Measurements from ENCODE around the gene DCAF8L2. TPM values are rescaled to one million over a fixed set of nuclear protein-coding genes. Genes with fewer than 3 reads are reported as not detected.
"Not testable (repeated sequence)": the region's sequence is repeated elsewhere in the genome, so short reads cannot be mapped to it uniquely, and the experiment has no call there.

Gene DCAF8L2
- polyA plus RNA-seq, 2 of the 4 experiments (the other 2 are of a cell fraction), result not detected

DNA sequence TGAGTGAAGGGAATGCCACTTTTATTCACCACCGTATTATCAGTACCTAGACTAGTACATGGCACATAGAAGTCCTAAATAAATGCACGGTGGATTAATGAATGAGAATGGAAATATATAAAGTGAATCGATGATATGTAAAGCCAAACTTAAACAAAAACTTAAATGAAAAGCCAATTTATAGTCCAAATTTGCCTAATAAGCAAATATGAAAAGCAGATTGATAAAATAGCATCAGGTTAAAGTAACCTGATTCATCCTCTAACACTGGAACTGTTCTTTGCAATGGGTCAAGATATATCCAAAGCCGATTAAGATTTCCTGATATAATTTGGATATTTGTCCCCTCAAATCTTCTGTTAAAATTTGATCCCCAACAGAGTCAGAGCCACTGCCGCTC is 150.8 kb downstream of the DCAF8L2 start:
- TF ChIP-seq HOXB13 (CRISPR knock-in tag; IDR thresholded peaks at IDR 0.05; ENCODE audit: low read depth) (no peak), MAFK (IDR thresholded peaks at IDR 0.05; ENCODE audit: partially characterized antibody) (peak; percentile 57), SREBF2 (IDR thresholded peaks at IDR 0.05) (no peak)
- TF ChIP-seq, protein P1, sequence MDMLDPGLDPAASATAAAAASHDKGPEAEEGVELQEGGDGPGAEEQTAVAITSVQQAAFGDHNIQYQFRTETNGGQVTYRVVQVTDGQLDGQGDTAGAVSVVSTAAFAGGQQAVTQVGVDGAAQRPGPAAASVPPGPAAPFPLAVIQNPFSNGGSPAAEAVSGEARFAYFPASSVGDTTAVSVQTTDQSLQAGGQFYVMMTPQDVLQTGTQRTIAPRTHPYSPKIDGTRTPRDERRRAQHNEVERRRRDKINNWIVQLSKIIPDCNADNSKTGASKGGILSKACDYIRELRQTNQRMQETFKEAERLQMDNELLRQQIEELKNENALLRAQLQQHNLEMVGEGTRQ (IDR thresholded peaks at IDR 0.05), result no peak
- FAIRE-seq, result peak; percentile 77
- Histone ChIP-seq H3K4me2 (no peak overlapping the region), H3K27ac (no peak overlapping the region), H3K4me3 (no peak overlapping the region), H3K4me1 (no peaks in the 10 kb centered on the region), H3K9me3 (no peaks in the 10 kb centered on the region)
- no peak for ATAC-seq
- POLR2A ChIA-PET, result no interaction called here
- WGBS (ENCODE audit: missing lambda C conversion rate), result 33% methylated on average over 5 of the region's 5 CpGs
- no peak for DNase-seq (ENCODE audit: low read depth in 1 of 2, low spot score in 1 of 2)
- CTCF ChIA-PET, result no interaction called here

DNA sequence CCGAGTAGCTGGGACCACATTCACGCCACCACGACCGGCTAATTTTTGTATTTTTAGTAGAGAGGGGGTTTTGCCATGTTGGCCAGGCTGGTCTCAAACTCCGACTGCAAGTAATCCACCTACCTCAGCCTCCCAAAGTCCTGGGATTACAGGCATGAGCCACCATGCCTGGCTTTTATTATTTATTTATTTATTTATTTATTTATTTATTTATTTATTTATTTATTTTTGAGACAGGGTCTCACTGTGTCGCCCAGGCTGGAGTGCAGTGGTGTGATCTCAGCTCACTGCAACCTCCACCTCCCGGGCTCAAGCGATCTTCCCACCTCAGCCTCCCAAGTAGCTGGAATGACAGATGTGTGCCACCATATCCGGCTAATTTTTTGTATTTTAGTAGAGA is 153.4 kb downstream of the DCAF8L2 start:
- peak; percentile 43 for TF ChIP-seq ZC3H11A (IDR thresholded peaks at IDR 0.05)
- ATAC-seq; CTCF ChIA-PET; H3K9me3 ChIP-seq; FAIRE-seq; H3K4me1 ChIP-seq; DNase-seq (ENCODE audit: low read depth in 1 of 2, low spot score in 1 of 2); H3K27ac ChIP-seq; H3K4me3 ChIP-seq; H3K4me2 ChIP-seq; POLR2A ChIA-PET: not testable (repeated sequence)
- WGBS (ENCODE audit: missing lambda C conversion rate), result 61% methylated on average over 9 of the region's 9 CpGs

DNA sequence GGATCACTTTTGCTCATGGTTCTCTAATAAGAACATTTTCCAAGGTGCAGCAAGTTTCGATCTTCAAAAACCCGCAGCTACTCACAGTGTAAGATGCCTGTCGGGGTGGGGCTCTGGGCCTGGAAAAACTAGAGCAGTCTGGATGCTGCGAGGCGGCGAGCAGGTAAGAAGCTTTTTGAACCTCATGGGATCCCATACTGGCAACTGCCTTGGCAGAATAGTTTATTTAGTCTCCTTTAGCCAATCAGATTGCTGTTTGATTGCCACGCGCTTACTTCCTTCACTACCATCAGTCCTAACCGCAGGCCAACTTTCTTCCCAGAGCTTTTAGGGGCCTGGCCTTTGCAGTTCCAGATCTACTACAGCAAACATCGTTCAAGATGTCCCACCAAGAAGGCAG is 156.4 kb downstream of the DCAF8L2 start:
- ChIA-PET POLR2A (no interaction called here), CTCF (no interaction called here)
- 66% methylated on average over 10 of the region's 10 CpGs for WGBS (ENCODE audit: missing lambda C conversion rate)
- no peak for ATAC-seq
- no peak overlapping the region for H3K4me2 ChIP-seq
- H3K4me1 ChIP-seq, result no peaks in the 10 kb centered on the region
- no peak overlapping the region for H3K27ac ChIP-seq
- no peak for TF ChIP-seq KDM1A (IDR thresholded peaks at IDR 0.05; ENCODE audit: low read depth)
- no peak for TF ChIP-seq FOSB (CRISPR knock-in tag; IDR thresholded peaks at IDR 0.05)
- no peak for TF ChIP-seq CBX8 (IDR thresholded peaks at IDR 0.05)
- no peak for TF ChIP-seq MAZ (IDR thresholded peaks at IDR 0.05; ENCODE audit: borderline replicate concordance, low read depth, low read length)
- TF ChIP-seq, protein P2, sequence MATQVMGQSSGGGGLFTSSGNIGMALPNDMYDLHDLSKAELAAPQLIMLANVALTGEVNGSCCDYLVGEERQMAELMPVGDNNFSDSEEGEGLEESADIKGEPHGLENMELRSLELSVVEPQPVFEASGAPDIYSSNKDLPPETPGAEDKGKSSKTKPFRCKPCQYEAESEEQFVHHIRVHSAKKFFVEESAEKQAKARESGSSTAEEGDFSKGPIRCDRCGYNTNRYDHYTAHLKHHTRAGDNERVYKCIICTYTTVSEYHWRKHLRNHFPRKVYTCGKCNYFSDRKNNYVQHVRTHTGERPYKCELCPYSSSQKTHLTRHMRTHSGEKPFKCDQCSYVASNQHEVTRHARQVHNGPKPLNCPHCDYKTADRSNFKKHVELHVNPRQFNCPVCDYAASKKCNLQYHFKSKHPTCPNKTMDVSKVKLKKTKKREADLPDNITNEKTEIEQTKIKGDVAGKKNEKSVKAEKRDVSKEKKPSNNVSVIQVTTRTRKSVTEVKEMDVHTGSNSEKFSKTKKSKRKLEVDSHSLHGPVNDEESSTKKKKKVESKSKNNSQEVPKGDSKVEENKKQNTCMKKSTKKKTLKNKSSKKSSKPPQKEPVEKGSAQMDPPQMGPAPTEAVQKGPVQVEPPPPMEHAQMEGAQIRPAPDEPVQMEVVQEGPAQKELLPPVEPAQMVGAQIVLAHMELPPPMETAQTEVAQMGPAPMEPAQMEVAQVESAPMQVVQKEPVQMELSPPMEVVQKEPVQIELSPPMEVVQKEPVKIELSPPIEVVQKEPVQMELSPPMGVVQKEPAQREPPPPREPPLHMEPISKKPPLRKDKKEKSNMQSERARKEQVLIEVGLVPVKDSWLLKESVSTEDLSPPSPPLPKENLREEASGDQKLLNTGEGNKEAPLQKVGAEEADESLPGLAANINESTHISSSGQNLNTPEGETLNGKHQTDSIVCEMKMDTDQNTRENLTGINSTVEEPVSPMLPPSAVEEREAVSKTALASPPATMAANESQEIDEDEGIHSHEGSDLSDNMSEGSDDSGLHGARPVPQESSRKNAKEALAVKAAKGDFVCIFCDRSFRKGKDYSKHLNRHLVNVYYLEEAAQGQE (IDR thresholded peaks at IDR 0.05), result no peak
- TF ChIP-seq CEBPB (IDR thresholded peaks at IDR 0.05), result no peak
- no peak for TF ChIP-seq NFE2L2 (conservative IDR thresholded peaks at IDR 0.05; ENCODE audit: low read length)
- FAIRE-seq, result peak; percentile 67
- H3K4me3 ChIP-seq, result no peak overlapping the region
- DNase-seq (ENCODE audit: low read depth in 1 of 2, low spot score in 1 of 2), result no peak
- no peaks in the 10 kb centered on the region for H3K9me3 ChIP-seq

DNA sequence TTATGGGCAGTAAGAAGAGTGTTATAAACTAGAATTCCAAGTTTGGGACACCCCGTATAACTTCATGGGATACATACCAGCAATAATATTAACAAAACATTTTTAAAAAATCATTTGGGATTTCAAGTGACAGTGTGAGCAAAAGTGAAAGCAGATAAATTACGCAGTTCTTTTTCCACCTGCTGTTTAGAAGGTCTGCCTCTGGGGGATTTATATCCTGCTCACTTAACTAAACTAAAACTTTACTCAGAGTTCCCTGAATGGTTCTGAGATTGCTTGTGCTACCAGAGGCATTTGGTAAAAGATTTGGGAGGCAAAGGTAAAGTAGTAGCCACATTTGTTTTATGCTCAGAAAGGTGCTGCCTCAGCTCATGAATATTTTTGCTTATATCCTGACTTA is 160.2 kb downstream of the DCAF8L2 start:
- H3K27ac ChIP-seq; CTCF ChIA-PET; POLR2A ChIA-PET; DNase-seq (ENCODE audit: low read depth in 1 of 2, low spot score in 1 of 2); ATAC-seq; H3K9me3 ChIP-seq; H3K4me1 ChIP-seq; H3K4me2 ChIP-seq; H3K4me3 ChIP-seq: not testable (repeated sequence)
- 42% methylated on average over 2 of the region's 2 CpGs for WGBS (ENCODE audit: missing lambda C conversion rate)
- FAIRE-seq, result peak; percentile 51

DNA sequence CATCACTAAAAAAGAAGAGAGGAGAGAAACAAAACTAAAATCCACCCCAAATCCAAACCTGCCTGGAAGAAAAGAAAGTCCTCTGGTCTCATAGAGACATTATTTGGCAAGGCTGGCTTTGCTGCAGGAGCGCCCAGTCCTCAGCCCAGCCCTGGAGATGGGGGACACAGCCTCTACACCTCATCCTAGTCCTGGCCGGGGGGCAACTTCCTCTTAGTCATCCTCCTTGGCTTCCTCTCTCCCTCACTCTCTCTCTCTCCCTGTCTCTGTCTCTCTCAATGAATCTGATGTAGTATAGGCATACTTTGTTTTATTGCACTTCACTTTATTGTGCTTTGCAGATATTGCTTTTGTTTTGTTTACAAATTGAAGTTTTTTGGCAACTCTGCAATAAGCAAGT is 161.8 kb downstream of the DCAF8L2 start:
- H3K9me3 ChIP-seq, result no peaks in the 10 kb centered on the region
- FAIRE-seq (no peak), ATAC-seq (no peak), DNase-seq (ENCODE audit: low read depth in 1 of 2, low spot score in 1 of 2) (no peak)
- H3K4me1 ChIP-seq, result no peaks in the 10 kb centered on the region
- no peak overlapping the region for H3K4me3 ChIP-seq
- 38% methylated on average over 2 of the region's 2 CpGs for WGBS (ENCODE audit: missing lambda C conversion rate)
- CTCF ChIA-PET, result no interaction called here
- no peak overlapping the region for H3K4me2 ChIP-seq
- POLR2A ChIA-PET, result no interaction called here
- no peak overlapping the region for H3K27ac ChIP-seq
- TF ChIP-seq RAD21 (conservative IDR thresholded peaks at IDR 0.05 in 1 of 2, IDR thresholded peaks at IDR 0.05 in 1 of 2) (no peak), CBX8 (IDR thresholded peaks at IDR 0.05) (no peak), BHLHE40 (IDR thresholded peaks at IDR 0.05; ENCODE audit: low read depth, low read length) (no peak), EHMT2 (IDR thresholded peaks at IDR 0.05; ENCODE audit: low read depth) (no peak), POLR2A (IDR thresholded peaks at IDR 0.05; ENCODE audit: low read length) (no peak), ZNF302 (CRISPR knock-in tag; IDR thresholded peaks at IDR 0.05) (no peak), JUN (IDR thresholded peaks at IDR 0.05) (no peak), KDM1A (IDR thresholded peaks at IDR 0.05; ENCODE audit: low read depth) (no peak), GATA3 (IDR thresholded peaks at IDR 0.05; ENCODE audit: borderline replicate concordance) (no peak), RFX5 (IDR thresholded peaks at IDR 0.05) (no peak), POLR2AphosphoS2 (conservative IDR thresholded peaks at IDR 0.05; ENCODE audit: low read length) (no peak)
- TF ChIP-seq, protein P3, sequence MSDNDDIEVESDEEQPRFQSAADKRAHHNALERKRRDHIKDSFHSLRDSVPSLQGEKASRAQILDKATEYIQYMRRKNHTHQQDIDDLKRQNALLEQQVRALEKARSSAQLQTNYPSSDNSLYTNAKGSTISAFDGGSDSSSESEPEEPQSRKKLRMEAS (IDR thresholded peaks at IDR 0.05), result no peak
- TF ChIP-seq, protein P1 (IDR thresholded peaks at IDR 0.05), result no peak
- TF ChIP-seq, protein P4, sequence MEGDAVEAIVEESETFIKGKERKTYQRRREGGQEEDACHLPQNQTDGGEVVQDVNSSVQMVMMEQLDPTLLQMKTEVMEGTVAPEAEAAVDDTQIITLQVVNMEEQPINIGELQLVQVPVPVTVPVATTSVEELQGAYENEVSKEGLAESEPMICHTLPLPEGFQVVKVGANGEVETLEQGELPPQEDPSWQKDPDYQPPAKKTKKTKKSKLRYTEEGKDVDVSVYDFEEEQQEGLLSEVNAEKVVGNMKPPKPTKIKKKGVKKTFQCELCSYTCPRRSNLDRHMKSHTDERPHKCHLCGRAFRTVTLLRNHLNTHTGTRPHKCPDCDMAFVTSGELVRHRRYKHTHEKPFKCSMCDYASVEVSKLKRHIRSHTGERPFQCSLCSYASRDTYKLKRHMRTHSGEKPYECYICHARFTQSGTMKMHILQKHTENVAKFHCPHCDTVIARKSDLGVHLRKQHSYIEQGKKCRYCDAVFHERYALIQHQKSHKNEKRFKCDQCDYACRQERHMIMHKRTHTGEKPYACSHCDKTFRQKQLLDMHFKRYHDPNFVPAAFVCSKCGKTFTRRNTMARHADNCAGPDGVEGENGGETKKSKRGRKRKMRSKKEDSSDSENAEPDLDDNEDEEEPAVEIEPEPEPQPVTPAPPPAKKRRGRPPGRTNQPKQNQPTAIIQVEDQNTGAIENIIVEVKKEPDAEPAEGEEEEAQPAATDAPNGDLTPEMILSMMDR (IDR thresholded peaks at IDR 0.05), result no peak

Data from A549 (cell line).